HL-60/S4 treated with retinoic acid at 250 ng/mL for 4 days and 3 days (cell line): Measurements from ENCODE around the gene CASD1.

ENCODE experiments used
- in situ Hi-C: fragments of 300-500 bp; cut with MboI; formaldehyde crosslinking; loops from 2 replicates; pipeline ENCODE4 v1.7.0; 2022; ENCODE audit warnings: low sequenced_read_pairs

CASD1 gene

DNA sequence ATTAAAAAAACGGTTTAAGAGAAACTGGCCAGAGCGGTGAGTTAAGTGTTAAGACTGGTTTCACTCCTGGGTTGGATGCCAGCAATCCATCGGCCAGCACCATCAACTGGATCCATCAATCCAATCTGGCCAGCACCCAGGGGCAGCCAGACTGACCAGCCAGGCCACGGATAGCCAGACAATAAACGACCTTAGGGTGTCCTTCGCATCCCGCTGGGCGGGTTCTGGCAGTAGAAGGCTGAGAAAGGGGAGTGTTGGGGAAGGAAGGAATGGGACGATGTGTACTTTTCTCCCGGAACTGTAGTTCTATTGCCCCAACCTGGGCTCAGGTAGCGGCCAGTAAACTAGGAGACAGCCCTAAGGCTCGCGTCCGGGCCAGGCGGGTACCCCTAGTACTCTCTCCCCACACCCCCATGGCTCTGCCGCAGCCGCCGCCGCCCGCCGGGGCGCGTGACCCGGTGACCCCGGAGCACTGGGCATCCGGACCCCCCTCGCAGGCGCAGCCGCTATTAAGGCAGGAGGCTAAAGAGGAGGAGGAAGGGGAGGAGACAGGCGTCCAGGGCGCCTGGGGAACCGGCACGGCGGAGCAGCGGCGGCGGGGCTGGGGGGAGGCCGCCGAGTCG is at the start of gene CASD1:
TSS of gene CASD1 (plus strand) at position 546 of the 623 bp plus-strand sequence. CDS start 276 bp downstream, outside the sequence.
- in situ Hi-C loops, result no loop called here

DNA sequence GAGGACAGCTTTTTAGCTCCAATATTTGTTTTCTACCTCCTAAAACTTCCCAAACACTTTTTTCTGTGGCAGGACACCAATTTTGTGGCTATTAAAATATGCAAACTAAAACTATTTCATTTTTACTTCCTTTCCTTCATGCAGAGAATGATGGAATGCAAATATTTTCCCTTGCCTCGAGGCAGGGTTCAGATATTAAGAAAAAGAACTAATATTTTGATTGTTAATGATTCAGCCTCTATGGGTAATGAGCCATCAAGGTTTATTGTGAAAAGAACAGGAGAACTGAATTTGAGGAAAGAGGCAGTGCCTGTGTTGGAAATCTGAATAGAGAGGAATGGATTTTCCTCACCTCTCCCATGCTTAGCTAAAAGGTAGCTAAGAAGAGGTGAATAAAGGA is 43.1 kb upstream of the CASD1 start:
- in situ Hi-C loops, result no loop called here

DNA sequence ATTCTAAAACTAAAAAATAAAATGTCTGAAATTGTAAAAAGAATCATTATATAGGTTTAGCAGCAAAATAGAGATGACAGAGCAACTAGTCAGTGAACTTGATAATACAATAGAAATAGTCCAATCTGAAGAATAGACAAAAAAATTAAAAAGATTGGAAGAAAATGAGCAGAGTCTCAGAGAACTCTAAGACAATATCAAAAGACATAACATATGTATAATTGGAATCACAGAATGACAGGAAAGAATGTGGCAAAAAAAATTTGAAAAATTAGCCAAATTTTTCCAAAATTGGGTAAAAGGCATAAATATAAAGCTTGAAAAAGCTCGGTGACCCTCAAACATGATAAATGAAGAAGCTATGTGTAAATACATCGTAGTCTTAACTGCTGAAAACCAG is 38.0 kb upstream of the CASD1 start:
- in situ Hi-C loops, result no loop called here

DNA sequence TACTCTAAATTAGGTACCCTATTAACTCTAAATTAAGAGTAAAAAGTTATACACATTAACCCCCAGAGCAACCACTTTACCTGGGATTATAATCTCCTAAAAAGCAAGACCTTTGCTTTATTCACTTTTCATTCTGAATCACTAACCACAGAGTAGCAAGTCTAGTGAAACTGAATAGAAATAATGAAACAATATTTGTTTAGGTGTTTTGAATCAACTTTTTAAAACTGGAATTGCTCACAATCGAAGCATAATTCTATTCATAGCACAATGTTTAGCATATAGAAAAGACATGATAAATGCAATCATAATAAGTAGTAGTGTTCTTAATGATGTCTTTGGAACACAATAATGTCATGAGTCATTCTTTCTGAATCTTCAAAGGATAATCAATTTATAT is 37.0 kb upstream of the CASD1 start:
- in situ Hi-C loops, result no loop called here

DNA sequence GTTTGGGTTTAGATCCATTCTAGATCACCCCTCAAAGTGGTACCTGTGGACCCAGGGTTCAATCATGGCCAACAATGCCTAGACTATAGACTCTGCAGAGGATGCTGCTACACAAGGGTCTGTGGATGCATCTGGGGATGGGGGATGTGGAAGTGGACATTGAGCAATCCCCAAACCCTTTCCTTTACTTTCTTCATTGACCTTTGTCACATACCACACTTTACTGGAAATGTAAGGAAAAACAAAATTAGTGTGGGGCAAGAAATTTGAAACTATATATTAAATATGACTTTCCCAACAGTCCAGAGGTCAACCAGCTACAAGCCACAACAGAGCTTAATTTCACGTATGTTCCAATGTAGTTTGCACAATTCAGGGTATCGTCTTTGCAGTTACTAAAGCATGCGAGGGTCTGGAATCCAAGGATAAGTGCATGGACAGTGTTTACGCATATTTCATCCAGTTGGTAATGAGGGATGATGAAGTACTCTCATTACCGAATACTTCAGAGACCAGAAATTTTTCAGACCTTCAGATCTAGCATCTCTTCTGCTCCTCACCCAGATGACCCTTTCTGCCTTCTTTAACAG is 33.3 kb upstream of the CASD1 start:
- in situ Hi-C loops, result no loop called here

DNA sequence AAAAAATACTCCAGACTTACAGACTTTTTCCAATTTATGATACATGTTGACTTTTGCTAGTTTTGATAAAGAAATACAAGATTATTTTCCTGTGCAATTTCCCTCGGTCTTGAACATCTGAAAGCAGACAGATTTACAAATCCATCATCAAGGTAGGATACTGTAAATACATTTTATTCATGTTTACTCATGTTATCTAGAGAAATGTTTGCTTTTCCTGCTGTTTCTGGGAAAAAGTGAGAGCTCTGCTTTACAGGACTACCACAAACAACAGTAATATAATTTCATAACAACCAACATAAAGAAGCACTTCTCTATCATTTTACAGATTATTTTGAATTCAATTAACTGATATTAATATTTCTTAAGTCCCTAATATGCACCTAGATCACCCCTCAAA is 31.7 kb upstream of the CASD1 start:
- in situ Hi-C loops, result no loop called here

DNA sequence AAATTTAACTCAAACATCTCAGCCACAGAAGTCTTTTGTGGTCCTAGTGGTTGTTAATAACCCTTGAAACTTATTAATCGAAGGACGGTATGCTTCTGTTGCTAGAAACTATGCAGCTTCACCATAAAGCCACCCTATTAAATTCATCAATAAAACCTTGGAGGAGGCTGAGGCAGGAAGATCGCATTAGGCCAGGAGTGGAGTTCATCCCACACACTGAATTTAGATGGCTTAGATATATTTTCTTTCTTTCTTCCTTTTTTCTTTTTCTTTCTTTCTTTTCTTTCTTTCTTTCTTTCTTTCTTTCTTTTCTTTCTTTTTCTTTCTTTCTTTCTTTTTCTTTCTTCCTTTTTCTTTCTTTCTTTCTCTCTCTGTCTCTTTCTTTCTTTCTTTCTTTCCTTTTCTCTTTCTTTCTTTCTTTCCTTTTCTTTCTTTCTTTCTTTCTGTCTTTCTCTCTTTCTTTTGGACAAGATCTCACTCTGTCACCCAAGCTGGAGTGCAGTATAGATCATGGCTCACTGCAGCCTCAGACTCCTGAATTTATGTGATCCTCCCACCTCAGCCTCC is 30.9 kb upstream of the CASD1 start:
- in situ Hi-C loops, result no loop called here

DNA sequence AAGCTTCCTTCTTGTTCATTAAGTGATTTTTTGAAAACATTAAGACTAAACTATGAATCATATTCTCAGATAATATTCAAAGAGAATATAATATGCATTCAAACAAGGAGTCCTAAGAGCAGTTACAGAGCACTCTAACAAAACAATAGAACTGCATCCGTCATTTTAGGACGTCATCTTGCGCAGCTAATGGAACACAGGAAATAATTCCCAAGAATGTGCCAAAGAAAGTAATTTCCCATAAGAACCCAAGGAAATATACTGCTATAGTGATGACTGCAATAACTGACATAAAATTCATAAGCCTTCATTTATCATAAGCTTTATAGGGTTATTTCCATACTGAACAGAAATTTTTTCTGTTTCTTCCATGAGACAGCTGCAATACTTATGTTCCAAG is 28.3 kb upstream of the CASD1 start:
- in situ Hi-C loops, result no loop called here

DNA sequence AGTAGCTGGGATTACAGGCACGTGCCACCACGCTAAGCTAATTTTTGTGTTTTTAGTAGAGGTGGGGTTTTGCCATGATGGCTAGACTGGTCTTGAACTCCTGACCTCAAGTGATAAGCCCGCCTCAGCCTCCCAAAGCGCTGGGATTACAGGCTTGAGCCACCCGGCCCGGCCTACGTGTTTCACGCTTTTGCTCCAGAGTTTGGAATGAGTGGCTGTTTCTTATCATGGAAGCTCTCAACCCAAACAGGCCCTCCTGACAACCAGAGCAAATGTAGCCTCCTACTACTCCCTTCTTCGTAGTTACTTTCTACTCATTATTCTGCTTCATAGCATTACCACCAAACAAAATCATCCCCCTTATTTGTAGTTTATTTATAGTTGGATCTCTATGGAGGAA is 26.8 kb upstream of the CASD1 start:
- in situ Hi-C loops, result no loop called here

DNA sequence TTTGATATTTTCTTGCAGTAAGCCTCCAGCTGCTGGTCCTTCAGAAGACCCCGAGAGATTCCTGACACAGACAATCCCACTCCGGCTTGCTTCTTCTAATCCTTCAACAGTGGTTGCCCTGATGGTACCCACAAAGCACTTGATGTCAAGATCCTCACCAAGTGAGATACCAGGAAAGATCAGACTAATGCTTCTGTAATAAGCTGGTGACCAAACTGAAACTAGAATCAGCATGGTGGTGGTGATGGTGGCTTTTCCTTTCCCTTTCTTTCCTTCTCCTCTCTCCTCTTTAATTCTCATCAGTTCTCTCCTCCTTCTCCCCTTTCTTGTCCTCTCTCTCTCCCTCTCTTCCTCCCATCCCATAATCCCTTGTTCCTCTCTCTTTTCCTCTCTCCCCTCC is 25.8 kb upstream of the CASD1 start:
- in situ Hi-C loops, result no loop called here

DNA sequence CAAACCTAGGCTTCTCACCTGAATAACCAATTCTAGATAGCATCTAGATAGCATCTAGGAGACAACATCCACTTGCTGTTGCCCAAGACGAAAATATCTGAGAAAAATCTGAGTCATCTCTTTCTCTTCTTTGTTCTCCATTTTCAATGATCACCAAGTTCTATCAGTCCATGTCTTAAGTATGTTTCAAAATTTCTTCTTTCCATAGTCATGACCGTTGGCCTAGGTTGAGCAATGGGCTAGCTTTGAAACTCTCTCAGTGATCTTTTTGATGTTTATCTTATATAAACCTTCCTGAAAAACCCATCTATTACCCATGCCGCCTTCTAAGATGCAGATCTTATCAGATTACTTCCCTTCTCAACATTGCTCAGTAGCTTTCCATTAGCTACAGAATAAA is 23.4 kb upstream of the CASD1 start:
- in situ Hi-C loops, result no loop called here

DNA sequence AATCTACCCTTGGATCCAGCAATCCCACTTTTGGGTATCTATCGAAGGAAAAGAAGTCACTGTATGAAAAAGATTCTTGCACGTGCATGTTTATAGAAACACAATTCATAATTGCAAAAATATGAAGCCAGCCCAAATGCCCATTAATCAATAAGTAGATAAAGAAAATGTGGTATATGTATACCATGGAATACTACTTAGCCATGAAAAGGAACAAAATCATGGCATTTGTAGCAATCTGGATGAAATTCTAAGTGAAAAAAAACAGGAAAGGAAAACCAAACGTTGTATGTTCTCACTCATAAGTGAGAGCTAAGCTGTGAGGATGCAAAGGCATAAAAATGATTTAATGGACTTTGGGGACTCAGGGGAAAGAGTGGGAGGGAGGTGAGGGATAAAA is 18.2 kb upstream of the CASD1 start:
- in situ Hi-C loops, result no loop called here

DNA sequence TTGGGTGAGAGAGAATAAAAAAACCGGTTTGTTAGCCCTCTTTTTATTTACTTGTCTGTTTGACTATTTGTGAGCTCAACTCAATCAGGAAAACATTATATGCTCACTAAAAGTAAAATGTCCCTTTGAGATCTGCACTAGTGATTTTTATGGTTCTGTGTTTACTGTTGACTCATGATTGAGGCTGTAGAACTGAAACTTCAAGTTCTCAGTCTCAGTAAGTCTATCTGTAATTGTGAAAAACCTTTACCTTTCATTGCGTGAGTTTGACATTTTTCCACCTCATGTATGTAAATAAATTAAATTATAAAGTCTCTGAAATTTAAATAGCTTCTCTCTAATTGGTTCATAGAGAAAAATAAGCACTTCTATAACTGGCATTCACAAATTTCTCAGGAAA is 17.0 kb upstream of the CASD1 start:
- in situ Hi-C loops, result no loop called here

DNA sequence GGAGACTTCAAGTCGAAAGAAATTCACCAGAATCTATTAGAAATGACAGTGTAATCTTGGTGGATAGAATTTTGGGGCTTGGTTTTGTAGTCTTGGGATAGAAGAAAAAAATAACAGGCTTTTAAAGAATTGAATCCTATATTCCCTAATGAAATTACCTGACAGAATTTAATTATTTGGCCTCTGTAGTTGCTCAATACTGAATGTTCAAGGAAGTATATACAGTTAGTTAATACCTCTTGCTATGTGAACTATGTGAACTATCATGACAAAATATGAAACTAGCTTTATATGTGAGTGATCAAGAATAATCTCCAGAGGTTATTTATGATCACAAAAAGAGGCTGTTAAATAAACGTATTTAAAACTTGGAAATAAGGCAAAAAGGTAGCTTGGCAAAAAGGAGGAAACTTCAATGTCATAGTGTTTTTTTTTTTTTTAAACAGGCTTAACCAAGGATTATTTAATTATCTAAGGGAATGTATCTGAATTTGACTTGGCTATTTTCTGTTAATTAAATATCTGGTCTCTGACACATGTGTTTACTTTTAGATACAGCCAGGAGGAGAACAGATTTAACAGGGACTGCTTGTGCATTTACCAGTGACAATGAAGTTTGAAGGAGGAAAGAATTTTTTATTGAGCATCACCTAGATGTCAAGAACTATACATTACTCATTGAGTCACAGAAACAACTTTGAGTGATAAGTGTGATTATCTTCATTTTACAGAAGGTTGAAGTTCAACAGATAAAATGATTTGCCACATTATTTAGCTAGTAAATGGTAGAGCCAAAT is 11.5 kb upstream of the CASD1 start:
- in situ Hi-C loops, result no loop called here

DNA sequence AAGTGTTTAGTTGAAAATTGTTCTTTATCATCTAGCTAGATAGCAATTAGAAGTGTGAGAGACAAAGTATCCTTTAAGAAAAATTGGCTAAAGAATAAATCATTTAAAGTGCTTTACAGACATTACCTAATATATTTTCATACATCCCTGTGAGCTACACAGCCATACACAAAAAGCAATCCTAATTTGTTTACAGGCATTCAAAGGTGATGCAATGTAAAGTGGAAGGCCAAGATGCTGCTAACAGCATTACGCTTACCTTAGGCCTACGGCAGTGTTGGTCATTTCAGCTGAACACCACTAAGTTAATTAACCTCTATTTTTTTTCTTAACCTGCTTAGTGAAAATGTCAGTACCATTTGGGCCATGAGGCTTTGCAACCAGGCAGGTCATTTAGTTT is 10.7 kb upstream of the CASD1 start:
- in situ Hi-C loops, result no loop called here

DNA sequence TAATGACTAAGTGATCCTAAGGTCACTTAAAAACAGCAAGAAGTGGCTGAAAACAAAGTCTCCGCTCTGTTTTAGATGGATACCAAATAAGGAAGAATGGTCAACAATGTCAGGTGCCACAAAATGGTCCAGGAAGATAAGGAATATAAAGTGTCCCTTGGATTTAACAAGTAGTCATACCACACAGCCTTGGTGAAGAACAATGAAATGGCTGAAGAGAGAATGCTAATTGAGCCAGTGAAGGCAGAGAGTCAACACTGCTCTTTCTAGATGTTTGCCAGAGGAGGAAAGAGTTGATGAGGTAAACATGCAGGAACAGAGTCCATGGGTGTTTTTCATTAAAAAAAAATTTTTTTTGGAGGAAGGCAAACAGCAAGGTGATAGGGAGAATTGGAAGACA is 2.1 kb upstream of the CASD1 start:
- in situ Hi-C loops, result no loop called here

DNA sequence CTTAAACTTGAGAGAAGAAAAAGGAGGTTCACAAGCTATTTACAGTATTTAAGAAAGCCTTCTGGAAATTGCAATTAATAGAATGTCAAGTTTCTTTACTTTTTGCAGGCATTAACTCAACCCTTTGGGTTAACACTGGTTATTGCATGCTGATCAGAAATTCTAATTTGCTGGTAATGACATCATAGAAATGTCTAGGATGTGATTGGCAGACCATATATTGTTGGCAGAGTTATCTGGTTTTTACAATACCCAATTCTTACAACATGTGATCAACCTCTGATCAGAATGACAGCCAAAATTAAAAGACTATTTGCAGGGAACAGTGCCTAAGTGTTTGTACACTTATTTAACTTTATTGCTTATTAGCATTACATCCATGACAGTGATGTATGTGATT is 1.6 kb upstream of the CASD1 start:
- in situ Hi-C loops, result no loop called here

DNA sequence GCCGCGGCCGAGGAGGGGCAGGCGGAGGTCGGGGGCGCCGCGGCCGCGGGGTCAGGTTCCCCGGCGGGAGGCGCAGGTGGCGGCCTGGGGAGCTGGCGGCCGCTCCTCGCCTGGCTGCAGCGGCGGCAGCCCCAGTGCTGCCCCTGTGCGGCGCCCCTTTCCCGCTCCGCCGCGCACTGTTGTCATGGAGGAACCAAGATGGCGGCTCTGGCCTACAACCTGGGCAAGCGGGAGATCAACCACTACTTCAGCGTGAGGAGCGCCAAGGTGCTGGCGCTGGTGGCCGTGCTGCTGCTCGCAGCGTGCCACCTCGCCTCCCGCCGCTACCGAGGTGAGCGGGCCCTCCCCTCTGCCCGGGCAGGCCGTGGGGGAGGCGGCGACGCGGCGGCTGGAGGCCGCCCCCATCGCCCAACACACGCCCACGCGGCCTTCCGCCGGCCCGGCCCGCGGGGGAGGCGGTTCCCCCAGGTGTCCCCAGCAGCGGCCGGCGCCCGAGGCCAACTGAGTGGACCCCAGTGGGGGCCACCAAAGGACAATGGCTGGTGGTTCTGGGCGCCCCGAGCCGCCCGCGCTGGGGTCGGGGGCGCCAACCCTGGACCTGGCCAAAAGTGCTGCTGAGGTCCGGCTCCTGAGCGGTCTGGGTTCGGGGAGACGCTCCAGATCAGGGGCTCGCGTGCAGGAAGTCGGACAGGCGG is 425 bp downstream of the CASD1 start:
- in situ Hi-C loops, result no loop called here

DNA sequence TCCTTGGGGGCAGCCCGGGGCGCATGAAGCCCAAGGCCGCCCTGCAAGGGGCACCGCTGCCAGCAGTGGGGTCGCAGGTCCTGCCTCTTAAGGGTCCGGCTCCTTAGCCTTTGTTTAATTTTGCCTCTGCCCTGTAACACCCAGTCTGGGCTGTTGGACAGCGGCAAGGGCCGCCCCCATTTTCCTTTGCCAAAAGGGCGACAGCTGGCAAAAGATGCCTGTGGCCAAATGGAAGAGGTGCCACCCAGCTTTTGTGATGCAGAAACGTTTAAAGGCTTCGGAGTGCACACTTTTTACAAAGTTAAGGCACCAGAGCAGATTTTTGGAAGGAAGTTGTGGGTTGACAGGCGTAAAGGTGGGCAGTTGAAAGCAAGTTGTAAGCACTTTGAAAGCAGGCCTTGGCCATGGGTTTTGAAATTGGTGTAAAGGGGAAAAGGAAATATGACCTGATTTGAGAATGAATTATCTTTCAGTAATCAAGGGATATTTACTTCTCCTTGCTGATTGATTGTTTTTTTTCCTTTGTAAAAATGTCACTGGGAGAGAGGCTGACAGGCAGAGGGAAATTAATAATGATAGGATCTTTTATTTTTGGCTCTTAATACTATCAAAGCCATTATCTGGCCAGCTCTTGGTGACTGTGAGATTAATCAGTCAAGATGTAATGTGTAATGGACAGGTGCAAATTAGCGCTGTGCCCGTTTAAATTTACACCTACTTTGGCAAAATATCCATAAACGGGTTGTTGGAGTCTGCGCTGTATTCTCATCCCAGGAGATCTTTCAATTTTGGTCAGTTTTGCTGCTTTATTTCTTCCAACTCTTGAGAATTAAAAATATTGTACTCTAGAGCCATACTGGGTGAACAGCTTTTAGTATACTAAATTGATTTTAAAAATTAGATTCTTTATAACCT is 1.2 kb downstream of the CASD1 start:
- in situ Hi-C loops, result no loop called here

DNA sequence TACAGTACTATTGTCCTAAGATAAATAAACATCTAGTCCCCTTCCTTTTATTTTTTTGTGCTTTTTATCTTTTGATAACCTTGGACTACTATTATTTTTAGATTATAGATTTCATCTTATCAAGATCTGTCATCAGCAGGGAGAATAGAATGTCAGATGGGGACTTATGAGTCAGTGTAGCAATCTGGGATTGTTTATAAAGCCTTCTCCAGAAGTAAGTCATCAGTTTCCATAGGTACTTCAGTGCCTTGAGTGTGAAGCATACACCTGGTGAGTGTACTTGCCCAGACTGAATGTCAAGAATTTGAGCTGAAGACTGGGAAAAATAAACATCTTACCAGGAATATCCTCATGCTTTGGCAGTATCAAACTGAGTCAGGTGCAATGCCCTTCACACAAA is 2.1 kb downstream of the CASD1 start:
- in situ Hi-C loops, result no loop called here
